Frontal cortex (tissue), 4 donors: ENCODE measurements around the gene ZSCAN22. TPM values are rescaled to one million over a fixed set of nuclear protein-coding genes. Genes with fewer than 3 reads are reported as not detected.
A peak's percentile ranks its signal among the peaks of the same experiment; 100 is the strongest.
"Not testable (repeated sequence)": the region's sequence is repeated elsewhere in the genome, so short reads cannot be mapped to it uniquely, and the experiment has no call there.

Experiments
- DNase-seq, 2 donors: peaks; one replicate each; pipeline ENCODE4 v3.0.0; 2012; ENCODE audit warnings: low spot score in 2 of 2
- FAIRE-seq: peaks from 2 replicates; lab custom pipeline; 2012; peaks lifted over from hg19 to GRCh38; lab: Jason Lieb, UNC
- total RNA-seq: library from RNA; depleted of rRNA; stranded (reverse); fragments of >200 nt; gene quantifications from one replicate; pipeline ENCODE4 v1.2.3, GENCODE V29; 2014
- donor health status: control.
- donor health status: control.
- donor health status: control.

The ZSCAN22 gene
- total RNA-seq, 1 donor from 2014 or later = 2.0 TPM

- FAIRE-seq = no peak
- DNase-seq = no peak
These were observed 40.0 kb downstream of the ZSCAN22 start for GRCh38 chr19:58366585-58367430.

GRCh38 chr19:58367698-58368454 lies 41.1 kb downstream of the ZSCAN22 start:
- DNase-seq (no peak), FAIRE-seq (no peak)

- FAIRE-seq = no peak
- DNase-seq = no peak
These were observed 42.0 kb downstream of the ZSCAN22 start for GRCh38 chr19:58368561-58369360.

DNA sequence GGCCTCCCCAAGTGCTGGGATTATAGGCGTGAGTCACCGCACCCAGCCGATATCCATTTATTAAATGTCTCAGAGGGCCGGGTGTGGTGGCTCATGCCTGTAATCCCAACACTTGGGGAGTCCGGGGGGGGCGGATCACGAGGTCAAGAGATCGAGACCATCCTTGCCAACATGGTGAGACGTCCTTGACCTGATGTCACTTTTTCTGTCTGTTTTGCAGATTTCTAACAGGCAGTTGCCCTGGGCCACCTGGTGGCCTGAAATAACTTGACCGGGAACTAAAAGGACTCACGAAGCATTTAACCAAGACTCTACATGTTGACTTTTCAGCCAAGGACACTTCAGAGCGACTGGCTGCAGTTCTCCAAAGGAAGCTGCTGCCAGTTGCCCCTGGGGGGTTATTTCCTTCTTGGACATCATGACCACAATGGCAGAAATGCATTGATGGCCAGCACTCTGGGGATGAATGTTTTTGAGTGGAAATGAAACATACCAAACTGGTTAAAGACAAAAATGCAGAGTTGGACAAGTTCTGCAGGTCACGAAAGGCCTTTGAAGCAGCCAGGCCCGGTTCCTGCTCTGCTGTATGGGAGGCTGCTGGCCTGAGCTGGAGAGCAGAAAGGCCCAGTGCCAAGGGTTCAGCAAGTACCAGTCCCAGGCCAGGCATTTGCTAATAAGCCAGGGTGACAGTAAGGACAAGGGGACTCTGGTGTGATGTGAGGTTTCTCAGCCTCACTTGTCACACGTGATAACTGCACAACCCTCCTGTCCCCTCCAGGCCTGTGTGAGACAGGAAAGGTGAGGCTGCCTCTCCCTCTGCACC lies 45.7 kb downstream of the ZSCAN22 start:
- DNase-seq (no peak), FAIRE-seq (no peak)

GRCh38 chr19:58374200-58374599 lies 47.4 kb downstream of the ZSCAN22 start:
- no peak for DNase-seq
- FAIRE-seq = no peak

DNA sequence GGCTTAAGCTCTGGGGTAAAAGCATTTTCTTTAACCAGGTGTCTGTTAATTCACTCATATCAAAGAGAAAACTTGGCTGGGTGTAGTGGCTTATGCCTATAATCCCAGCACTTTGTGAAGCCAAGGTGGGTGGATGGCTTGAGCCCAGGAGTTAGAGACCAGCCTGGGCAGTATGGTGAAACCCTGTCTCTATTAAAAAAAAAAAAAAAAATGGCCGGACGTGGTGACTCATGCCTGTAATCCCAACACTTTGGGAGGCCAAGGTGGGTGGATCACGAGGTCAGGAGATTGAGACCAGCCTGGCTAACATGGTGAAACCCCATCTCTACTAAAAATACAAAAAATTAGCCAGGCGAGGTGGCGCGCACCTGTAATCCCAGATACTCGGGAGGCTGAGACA lies 49.9 kb downstream of the ZSCAN22 start:
- FAIRE-seq, DNase-seq: not testable (repeated sequence)

DNA sequence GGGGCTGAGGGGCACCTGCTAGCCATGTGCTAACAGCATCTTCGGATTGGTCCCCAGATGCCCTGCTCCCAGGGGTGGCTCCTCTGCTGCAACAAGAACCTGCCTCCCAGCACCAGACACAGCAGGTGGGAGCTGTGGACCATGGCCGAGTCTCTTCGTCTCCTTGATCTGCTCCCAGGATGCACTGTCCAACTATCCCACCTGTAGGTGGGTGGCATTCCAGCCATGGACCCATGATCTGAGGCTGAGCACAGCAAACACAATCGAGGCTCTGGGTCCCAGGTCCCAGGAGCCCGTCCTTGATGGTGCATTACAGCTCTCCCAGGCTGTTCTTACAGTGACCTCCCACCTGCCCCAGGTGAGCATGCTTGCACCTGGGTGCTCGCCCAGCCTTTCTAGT lies 52.5 kb downstream of the ZSCAN22 start:
- FAIRE-seq = no peak
- DNase-seq = no peak

DNA sequence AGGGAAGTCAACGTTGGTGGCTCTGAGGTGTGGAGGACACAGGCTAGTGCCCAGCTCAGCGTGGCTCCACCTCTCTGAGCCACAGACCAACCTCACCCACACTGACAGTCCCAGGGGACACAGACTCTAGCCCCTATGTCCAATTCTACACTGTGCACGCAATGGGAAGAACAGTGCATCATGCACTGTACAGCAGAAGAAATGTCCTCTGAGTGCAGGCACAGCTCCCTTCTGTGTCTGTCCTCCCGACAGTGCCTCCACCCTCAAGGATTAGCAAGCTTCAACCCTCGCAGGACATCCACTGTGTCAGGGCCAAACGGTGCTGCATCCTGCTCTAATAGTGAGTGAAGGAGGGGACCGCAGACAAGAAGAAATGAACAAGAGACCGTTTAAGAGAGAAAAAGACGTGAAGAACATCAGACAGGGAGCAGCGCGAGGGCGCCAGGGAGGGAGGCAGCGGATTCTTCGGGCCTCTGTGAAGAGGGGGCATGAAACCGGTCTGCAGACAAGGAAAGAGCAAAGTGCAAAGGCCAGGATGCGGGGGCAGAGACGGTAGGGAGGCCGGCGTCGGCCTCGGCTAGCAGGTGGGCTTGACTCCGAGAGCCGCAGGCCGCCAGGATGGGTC lies 53.4 kb downstream of the ZSCAN22 start:
- DNase-seq = no peak
- FAIRE-seq = no peak

DNA sequence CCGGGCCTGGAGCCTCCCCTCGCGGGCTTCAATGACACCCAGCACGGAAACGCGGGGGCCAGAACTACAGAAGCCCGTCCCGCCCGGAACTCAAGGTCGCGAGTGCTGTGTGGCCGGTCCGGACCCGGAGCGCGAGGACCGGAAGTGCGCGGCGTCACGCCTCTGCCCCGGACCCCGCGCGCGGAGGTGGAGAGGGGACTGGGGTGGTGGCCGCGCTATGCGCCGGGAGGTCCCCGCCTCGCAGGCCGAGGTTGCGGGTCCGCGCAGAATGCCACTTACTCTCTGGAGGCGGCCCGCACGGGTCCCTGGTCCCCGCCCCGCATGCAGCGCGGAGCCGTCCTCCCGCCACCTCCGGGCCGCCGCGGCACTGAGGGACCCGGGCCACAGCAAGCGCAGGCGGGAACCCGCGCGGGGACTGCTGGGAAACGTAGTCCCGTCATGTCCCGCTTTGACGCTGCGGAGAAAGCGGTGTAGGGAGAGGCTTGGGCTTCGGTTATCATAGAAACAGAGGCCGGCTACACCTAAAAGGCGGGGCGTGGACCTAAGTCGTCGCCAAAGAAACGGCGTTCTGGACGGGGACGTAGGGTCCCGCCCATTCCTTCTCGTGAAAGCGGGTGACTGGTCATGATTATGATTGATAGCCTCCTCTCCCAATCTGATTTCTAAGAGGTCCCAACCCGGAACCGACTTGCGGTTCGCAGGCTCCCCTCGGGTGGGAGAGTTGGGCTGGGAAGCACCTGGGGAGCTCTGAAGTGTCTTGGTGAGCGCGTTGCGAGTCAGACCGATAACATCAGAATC lies 54.1 kb downstream of the ZSCAN22 start, which contains the start of gene ZNF837:
Gene ZNF837 (minus strand): TSS at position 369 of the 798 bp plus-strand sequence. CDS start 11,698 bp downstream, outside the sequence.
- FAIRE-seq (peak; percentile 91), DNase-seq (peak; percentile 96 to 98)

GRCh38 chr19:58381460-58382212 lies 54.8 kb downstream of the ZSCAN22 start:
- DNase-seq = no peak
- FAIRE-seq = no peak

DNA sequence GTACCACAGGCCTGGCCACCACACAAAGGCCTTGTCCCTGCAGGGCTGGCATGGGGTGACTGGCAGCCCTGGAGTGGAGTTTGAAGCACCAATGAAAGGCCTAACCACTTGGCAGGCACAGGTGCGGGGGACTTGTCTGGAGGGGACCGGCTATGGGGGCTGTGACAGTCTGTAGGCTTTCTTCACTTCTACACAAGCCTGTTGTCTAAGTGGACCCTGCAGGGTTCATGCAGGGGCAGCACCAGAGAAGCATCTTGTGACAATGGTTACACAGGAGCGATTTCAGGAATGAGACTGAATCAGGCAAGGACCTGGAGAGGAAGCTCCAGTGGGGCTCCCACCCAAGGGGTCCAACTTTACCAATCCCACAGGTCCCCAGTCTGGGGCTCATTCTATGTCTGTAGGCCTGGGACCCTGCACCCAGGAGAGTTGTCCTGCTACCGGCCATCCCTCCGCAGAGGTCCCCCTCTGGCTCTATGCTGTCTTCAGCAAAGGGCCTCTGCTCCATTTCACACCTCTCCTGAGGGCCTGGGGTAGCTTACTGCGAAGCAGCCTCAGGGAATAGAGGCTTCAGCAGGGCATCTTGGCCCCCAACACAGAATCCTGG lies 56.3 kb downstream of the ZSCAN22 start:
- no peak for DNase-seq
- FAIRE-seq = no peak

- no peak for FAIRE-seq
- DNase-seq = no peak
These were observed 58.6 kb downstream of the ZSCAN22 start for GRCh38 chr19:58385313-58385890.

GRCh38 chr19:58385891-58386575 lies 59.2 kb downstream of the ZSCAN22 start:
- FAIRE-seq = no peak
- DNase-seq = no peak

DNA sequence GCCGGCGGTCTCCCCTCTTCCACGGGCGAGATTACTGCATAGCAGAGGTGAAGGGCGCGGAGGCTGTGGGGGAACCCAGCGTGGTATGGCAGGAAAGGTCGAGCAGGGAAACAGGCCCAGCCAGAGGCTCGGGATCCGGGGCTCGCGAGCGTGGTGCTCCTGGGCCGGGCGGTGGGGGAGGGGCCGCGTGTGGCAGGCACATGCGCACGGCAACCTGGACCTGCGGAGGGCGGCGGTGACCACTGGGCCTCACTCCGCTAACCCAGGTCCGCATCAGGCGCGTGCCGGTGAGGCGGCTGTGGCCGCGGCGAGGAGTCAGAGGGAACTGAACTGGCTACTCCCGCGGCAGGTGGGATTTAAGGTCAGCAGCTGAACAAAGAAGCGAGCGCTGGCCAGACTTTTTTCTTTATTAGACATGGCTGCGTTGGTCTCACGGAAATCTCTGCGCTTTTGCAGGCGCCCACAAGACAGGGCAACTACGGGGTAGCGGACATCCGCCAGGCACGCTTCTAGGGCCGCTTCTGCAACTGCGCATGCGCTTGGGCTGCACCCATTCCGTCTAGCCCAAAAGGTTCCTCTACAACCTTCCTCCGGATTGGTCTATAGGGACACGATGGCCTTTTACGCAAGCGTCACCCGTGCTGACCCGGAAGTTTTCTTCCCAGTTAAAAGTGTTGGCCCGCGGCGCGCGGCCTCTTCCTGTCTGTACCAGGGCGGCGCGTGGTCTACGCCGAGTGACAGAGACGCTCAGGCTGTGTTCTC lies 60.0 kb downstream of the ZSCAN22 start, which contains the start of gene RPS5:
Gene RPS5 (plus strand): TSS at position 694 of the 762 bp plus-strand sequence. CDS start 869 bp downstream, outside the sequence.
- FAIRE-seq = peak; percentile 33
- peak; percentile 98 to 100 for DNase-seq
